ENCODE data around the gene TCF7L2.

The TCF7L2 gene

GRCh38 chr10:112949143-112949823 lies 764 bp upstream of the TCF7L2 start:
- DNase-seq = peak; percentile 56

DNA sequence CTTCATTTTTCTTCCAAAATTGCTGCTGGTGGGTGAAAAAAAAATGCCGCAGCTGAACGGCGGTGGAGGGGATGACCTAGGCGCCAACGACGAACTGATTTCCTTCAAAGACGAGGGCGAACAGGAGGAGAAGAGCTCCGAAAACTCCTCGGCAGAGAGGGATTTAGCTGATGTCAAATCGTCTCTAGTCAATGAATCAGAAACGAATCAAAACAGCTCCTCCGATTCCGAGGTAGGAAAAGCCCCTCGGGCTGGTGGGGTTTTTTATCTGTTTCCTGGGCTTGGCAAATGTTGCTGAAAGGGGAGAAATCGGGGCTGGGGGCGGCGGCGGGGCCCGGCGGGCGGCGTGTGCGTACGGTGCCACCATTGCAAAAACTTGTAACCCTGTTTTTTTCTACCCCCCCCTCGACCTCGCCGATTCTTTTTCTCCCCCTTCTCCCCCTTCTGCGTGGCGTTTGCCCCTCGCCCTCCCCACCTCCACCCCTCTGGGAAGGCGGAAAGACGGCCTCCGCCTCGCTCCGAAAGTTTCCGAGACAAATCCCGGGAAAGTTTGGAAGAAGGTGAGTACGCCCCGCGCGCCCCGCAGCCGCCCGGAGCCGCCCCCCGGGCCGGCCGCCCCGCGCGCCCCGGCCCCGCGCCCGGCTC lies 789 bp downstream of the TCF7L2 start:
- peak; percentile 56 for DNase-seq

DNA sequence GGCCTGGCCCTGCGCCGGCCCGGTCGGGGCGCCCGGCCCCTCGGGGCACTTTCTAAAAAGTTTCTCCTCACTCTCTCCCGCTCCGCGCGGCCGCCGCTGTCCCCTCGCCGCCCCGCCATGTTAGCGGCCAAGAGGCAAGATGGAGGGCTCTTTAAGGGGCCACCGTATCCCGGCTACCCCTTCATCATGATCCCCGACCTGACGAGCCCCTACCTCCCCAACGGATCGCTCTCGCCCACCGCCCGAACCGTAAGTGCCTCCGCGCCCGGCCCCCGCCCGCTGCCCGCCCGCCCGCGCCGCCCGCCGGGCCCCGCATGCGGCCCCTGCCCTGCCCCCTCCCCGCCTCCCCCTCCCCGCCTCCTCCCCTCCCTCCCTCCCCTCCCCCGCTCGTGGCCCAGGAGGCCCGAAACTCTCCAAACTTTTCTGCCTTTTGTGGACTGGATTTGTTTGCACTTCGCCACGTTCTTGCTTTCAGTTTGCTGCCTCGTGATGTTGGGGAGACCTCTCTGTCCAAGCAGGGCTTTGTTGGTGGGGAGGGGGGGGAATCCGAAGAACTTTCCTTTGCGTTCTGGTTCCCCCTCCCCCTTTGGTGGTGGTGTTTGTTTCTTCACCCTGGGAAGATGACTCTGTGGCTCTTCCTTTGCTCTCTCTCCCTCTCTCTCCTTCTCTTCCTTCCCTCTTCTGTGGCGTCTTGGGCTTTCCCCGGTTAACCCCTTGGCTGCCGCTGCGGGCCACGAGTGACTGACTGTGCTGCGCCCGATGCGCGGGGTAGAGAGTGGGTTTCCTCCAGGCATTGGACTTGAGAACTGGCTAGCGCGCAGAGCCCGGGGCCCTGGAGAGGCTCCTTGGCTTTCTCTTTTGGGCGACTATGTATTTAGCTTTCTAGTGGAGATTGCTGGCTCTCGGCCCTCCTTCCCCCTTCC lies 1.6 kb downstream of the TCF7L2 start:
- DNase-seq = peak; percentile 38

GRCh38 chr10:112952282-112953173 lies 2.5 kb downstream of the TCF7L2 start:
- no peak for DNase-seq

- no peak for DNase-seq
Observed at GRCh38 chr10:112953174-112954159, 3.4 kb downstream of the TCF7L2 start.

GRCh38 chr10:112954974-112955581 lies 5.0 kb downstream of the TCF7L2 start:
- DNase-seq = no peak

DNA sequence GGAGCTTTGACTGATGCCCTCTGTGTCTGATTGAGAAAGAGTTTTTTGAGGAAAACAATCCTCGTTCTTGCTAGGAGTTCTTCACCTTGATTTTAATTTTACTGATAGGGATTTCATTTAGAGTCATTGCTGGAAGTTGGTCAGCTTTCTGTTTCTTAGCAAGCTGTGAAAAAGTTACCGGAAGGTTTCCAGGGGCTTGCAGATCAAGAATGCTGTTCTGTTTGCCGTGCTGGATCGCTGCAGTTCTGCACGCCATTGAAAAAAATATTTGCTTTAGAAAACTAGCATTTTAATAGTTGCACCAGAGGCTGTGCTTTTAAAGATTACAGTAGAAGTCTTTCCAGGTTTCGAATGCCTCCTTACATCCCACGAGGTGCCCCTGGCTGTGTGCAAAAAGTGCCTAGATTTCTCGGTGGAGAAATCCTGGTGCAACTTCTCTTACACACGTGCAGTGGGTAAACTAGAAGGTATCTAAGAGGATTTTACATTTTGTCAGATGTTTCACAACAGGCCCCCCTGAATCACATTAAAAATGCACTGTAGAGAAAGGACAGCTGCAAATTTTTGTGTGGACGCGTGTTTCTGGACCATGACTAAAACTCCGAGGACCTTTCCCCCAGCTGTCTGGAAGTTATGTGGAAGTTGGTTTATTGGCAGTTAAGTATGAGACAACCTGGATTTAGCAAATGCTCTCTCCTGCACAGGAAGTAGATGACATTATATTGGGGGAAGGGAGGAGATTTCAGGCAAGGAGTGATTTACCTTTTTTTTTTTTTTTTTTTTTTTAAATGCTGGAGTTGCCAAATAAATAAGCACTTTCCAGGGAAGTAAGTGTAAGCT lies 5.8 kb downstream of the TCF7L2 start:
- no peak for DNase-seq

- no peak for DNase-seq
Observed at GRCh38 chr10:112956631-112957350, 6.7 kb downstream of the TCF7L2 start.

GRCh38 chr10:112957640-112958092 lies 7.6 kb downstream of the TCF7L2 start:
- no peak for DNase-seq

GRCh38 chr10:112958275-112958995 lies 8.4 kb downstream of the TCF7L2 start:
- no peak for DNase-seq

GRCh38 chr10:112959207-112959838 lies 9.3 kb downstream of the TCF7L2 start:
- no peak for DNase-seq

GRCh38 chr10:112960151-112960681 lies 10.2 kb downstream of the TCF7L2 start:
- DNase-seq = no peak

DNA sequence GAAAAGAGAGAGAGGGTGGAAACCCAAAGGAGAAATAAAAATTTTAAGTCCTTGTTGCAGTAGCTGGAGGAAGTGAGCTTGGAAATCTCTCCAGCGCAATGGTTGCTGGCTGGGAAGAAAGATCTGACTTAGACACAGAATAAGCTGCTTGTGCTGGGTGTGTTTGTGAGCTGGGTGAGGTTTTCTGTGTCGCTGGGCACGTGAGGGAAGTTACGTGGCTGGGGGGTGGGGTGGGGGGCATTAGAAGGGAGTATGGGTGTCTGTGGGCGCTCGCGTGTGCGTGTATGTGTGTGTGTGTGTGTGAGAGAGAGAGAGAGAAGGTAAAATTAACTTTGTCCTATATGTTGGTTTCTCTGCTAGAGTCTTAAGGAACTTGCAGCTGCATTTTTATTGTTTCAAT lies 11.6 kb downstream of the TCF7L2 start:
- DNase-seq = no peak

DNA sequence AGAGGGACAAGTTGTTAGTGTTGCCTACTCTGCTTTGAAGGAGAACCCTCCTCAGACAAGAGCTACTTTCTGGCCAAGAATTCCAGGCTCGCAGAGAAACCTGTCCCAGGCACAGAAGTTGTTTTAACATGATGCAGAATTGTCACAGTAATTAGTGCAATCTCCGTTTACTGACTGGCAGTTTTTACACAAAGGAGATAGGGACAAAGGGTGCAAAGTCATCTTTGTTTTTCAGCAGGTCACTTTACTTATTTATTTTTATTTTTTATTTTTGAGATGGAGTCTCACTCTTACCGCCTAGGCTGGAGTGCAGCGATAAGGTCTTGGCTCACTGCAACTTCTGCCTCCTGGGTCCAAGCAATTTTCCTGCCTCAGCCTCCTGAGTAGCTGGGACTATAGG lies 12.3 kb downstream of the TCF7L2 start:
- no peak for DNase-seq

GRCh38 chr10:112963835-112964234 lies 13.8 kb downstream of the TCF7L2 start:
- no peak for DNase-seq

GRCh38 chr10:112964482-112964881 lies 14.4 kb downstream of the TCF7L2 start:
- no peak for DNase-seq

DNA sequence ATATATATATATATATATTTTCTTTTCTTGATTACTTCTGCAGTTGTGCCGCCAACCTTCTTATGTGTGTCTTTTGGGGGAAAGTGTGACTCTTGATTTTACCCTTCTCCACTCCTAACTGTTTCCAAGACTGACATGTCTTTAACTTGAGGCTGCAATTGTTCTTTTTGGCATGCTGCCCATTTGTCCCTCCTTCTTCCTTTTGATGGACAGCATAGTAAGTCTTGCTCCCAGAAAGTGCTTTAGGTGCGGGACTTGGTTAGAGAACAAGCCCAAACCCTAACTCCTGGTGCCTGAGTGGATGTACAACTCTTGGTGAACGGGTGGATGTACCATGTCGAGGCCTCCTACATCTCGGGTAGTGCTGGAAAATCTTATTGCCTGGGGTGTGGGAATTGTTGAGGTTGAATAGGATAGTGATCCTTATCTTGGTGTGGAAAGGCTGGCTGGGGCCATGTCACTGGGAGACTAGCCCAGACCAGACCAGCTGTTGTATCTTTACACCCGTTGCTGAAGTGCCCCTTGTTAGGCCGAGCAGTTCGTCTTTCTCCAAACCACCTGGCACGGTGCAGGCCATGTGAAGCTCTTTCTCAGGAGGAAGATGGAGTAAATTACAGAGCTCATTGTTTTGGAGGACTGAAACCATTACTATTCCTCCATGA lies 16.3 kb downstream of the TCF7L2 start:
- DNase-seq = peak; percentile 77

All from NCI-H510A treated with DMSO at 0.1 percent for 48 hours (cell line).